Activated CD4-positive, alpha-beta T cell treated with anti-CD3 and anti-CD28 coated beads for 36 hours (primary cell): ENCODE measurements around the gene CLCNKB. TPM values are rescaled to one million over a fixed set of nuclear protein-coding genes. Genes with fewer than 3 reads are reported as not detected.
"Not testable (repeated sequence)": the region's sequence is repeated elsewhere in the genome, so short reads cannot be mapped to it uniquely, and the experiment has no call there.

ENCODE experiments used
- ATAC-seq: fragments of 200-7000 bp; cut with Tn5 transposase; one replicate; pipeline ENCODE4 v1.10.0; 2021; ENCODE audit warnings: mild to moderate bottlenecking, moderate library complexity
- CTCF ChIA-PET: fragments of 350-600 bp; sonication (Branson Sonifier 250); formaldehyde crosslinking; loops from one replicate; lab custom pipeline; 2021; ENCODE audit warnings: antibody characterized with exemption; lab: Charles Lee
- POLR2A ChIA-PET: fragments of 350-600 bp; sonication (Branson Sonifier 250); formaldehyde crosslinking; loops from one replicate; lab custom pipeline; 2021; ENCODE audit warnings: antibody characterized with exemption, inconsistent platforms; lab: Charles Lee
- DNase-seq: peaks from one replicate; pipeline ENCODE4 v3.0.0-alpha.2; 2020
- H3K27ac Mint-ChIP-seq: one replicate; pipeline ENCODE4 v1.8.0; 2021; ENCODE audit warnings: mixed read lengths
- H3K27me3 Mint-ChIP-seq: one replicate; pipeline ENCODE4 v1.8.0; 2021; ENCODE audit warnings: mixed read lengths
- H3K36me3 Mint-ChIP-seq: one replicate; pipeline ENCODE4 v1.8.0; 2021; ENCODE audit warnings: low read depth, mixed read lengths
- H3K4me1 Mint-ChIP-seq: one replicate; pipeline ENCODE4 v1.8.0; 2021; ENCODE audit warnings: mixed read lengths
- H3K4me3 Mint-ChIP-seq: one replicate; pipeline ENCODE4 v1.8.0; 2021; ENCODE audit warnings: mild to moderate bottlenecking, moderate library complexity, mixed read lengths
- H3K9me3 Mint-ChIP-seq: one replicate; pipeline ENCODE4 v1.8.0; 2021; ENCODE audit warnings: low read depth, mixed read lengths
- intact Hi-C, 2 experiments: fragments of 100-400 bp; cut with DNase I in 1 of 2; cut with micrococcal nuclease in 1 of 2; formaldehyde crosslinking; loops; one replicate each; pipeline versions ENCODE4 v1.14.2 to v1.15.1; 2022 to 2024; cut with DNase I, micrococcal nuclease
- total RNA-seq, 2 experiments: library from RNA; stranded (reverse); gene quantifications; one replicate each; pipeline ENCODE4 v1.2.3, GENCODE V29; 2021

CLCNKB gene
- not detected for total RNA-seq

DNA sequence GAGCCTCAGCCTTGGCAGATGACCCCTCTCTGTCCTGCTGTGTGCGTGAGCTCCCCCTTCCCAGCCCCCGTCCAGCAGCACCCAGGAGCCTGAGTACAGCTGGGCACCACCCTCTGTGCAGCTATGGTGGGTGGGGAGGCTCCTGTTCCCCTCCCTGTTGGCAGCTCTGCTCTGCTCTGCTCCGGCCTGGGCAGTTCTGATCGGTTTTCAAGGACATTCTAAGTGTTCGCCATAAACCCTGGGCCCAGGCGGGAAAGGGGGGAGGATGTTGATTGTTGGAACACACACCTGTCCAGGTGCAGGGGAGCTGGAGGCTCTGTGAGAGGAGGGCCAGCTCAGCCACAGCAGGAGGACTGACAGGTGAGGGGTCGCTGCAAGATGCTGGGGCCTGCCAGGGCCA, at the start of gene CLCNKB:
TSS of gene CLCNKB (plus strand) at position 262 of the 400 bp plus-strand sequence. CDS start 711 bp downstream, outside the sequence.
- Mint-ChIP-seq H3K9me3 (no peaks in the 10 kb centered on the region), H3K27ac (no peak within 1 kb of the TSS), H3K4me1 (no peaks in the 10 kb centered on the region), H3K36me3 (no peaks in the 10 kb centered on the region), H3K4me3 (no peak within 1 kb of the TSS), H3K27me3 (peaks cover 5% of the 10 kb centered on the region)
- no peak for DNase-seq
- intact Hi-C loops, result no loop called here
- no peak for ATAC-seq
- POLR2A ChIA-PET, result no interaction called here
- CTCF ChIA-PET, result no interaction called here

DNA sequence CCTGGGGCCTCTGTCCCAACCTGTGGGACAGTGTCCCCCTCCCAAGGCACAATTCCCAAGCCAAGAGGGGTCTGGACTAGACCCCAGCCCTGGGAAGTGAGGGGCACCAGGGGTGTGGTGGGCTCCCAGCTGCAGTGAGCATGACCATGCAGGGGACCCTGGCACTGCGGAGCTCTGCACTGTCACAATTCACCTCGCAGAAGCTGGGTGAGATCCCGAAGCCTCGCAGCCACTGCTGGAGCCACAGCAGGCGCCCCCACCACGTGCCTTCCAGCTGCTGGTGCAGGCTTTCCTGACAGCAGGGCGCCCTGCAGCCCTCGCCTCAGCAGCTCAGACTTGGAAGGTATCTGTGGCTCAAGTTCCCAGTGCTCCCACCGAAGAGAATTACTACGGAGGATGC, 49.5 kb upstream of the CLCNKB start:
- Mint-ChIP-seq H3K27me3 (no peaks in the 10 kb centered on the region), H3K36me3 (no peaks in the 10 kb centered on the region), H3K4me1 (no peaks in the 10 kb centered on the region), H3K9me3 (no peaks in the 10 kb centered on the region), H3K4me3 (no peak overlapping the region), H3K27ac (no peak overlapping the region)
- ATAC-seq (no peak), DNase-seq (no peak)
- ChIA-PET CTCF (interaction anchor here (0.8 to 2.1 kb wide), 7 partner anchors 14 to 202 kb away, joined by 3 to 11 read pairs (median 4); no protein-coding TSS in a partner anchor), POLR2A (no interaction called here)
- intact Hi-C loops, result loop anchor here in 1 of 2 experiments (1.0 kb wide), 2 partner anchors 179 to 202 kb away; no protein-coding TSS in a partner anchor

DNA sequence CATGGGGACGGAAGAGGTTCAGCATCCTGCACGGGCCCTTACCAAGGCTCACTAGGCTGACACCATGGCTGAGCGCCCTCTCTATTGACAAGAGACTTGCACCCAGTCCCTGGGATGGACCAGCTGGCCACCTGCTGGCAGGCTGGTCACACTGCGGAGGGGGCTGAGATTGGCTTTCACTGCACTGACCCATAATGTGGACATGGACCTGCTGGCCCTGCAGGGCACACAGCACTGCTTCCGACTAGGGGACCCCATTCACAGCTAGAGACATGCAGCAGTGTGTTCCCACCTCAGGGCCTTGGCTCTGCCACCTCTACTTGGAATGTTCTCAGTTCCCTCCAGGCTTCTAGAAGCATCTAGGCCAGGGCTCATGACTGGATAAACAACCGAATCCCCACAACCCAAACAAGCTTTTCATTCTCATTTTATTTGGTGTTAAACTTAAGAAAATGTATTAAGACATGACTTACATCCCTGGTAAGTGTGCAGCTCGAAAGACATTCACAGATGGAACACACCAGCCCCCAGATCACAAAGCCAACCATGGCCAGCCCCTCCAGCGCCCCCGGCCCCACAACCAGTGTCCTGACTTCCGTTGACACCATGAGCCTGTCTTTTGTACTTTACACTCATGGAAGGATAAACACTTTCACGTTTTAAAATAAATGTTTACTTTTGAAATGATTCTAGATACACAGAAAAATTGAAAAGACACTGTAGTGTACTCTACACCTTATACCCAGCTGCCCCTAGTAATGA, 48.8 kb upstream of the CLCNKB start:
- H3K36me3 Mint-ChIP-seq, result no peaks in the 10 kb centered on the region
- ATAC-seq (peak; percentile 92), DNase-seq (peak; percentile 77)
- intact Hi-C loops, result loop anchor here in 1 of 2 experiments (1.0 kb wide), 2 partner anchors 179 to 202 kb away; no protein-coding TSS in a partner anchor
- peak overlapping the region; percentile 19 for H3K27ac Mint-ChIP-seq
- no peak overlapping the region for H3K4me3 Mint-ChIP-seq
- H3K27me3 Mint-ChIP-seq, result no peaks in the 10 kb centered on the region
- ChIA-PET CTCF (interaction anchor here (0.6 to 2.1 kb wide), 13 partner anchors 9 to 203 kb away, joined by 3 to 11 read pairs (median 3); partner anchors contain the start of gene CLCNKA), POLR2A (no interaction called here)
- no peaks in the 10 kb centered on the region for H3K4me1 Mint-ChIP-seq
- H3K9me3 Mint-ChIP-seq, result no peaks in the 10 kb centered on the region

DNA sequence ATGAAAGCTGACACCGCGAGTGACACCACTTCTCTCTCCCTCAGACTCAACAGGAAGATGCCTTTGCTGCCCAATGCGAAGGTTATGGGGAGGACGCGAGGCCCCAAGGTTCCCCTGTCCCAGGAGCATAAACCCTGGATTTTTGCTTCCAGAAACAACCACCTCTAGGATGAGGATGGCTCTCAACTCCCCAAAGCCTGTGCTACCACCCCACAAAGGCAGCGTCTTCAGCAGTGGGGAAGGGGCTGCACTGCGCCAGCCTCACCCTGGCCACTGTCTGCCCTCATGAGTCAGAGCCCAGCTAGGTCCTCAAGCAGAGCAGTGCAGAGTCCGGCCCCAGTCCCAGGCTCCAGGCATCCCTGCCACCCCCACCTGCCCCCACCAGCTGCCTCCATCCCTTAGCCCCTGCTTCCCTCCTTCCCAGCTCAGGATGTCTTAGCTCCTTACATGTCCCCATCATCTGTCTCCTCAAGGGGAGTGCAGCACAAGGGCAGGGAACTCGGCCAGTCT, 46.5 kb upstream of the CLCNKB start:
- Mint-ChIP-seq H3K9me3 (no peaks in the 10 kb centered on the region), H3K27ac (no peak overlapping the region), H3K27me3 (no peaks in the 10 kb centered on the region), H3K36me3 (no peaks in the 10 kb centered on the region), H3K4me3 (no peak overlapping the region), H3K4me1 (no peaks in the 10 kb centered on the region)
- CTCF ChIA-PET, result interaction anchor here (1.0 to 1.5 kb wide), 3 partner anchors 10 to 206 kb away, joined by 3 to 14 read pairs (median 3); no protein-coding TSS in a partner anchor
- intact Hi-C loops, result no loop called here
- ATAC-seq (no peak), DNase-seq (no peak)
- POLR2A ChIA-PET, result no interaction called here

DNA sequence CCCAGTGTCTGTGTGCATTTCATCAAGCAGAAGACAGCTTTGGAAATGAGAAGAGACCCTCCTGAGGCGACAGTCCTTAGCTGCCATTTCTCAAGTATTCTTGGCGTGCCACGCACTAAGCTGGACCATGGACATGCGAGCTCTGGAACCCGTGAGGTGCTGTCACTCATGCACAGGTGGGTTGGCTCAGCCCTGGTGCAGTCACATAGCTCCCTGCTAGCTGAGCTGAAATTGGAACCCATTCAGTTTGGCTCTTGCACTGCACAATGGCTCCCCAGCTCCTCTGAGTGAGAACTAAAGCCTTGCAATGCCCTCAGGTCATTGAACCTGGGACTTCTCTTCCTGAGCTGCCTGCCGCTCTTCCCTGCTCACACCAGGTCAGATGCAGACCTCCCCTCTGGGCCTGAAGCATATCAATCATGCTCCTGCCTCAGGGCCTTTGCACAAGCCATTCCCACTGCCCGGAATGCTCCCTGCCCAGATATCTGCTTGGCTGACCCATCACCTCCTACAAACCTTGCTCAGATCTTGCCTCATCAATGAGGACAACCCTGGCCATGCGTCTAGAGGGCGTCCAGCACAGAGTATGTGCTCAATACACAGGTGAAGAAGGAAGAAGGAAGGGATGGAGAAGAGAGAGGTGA, 45.8 kb upstream of the CLCNKB start:
- ChIA-PET POLR2A (no interaction called here), CTCF (interaction anchor here (1.0 to 1.5 kb wide), 3 partner anchors 10 to 206 kb away, joined by 3 to 14 read pairs (median 3); no protein-coding TSS in a partner anchor)
- ATAC-seq (no peak), DNase-seq (no peak)
- intact Hi-C loops, result no loop called here
- Mint-ChIP-seq H3K9me3 (no peaks in the 10 kb centered on the region), H3K27ac (no peak overlapping the region), H3K36me3 (no peaks in the 10 kb centered on the region), H3K27me3 (no peaks in the 10 kb centered on the region), H3K4me3 (no peak overlapping the region), H3K4me1 (no peaks in the 10 kb centered on the region)

DNA sequence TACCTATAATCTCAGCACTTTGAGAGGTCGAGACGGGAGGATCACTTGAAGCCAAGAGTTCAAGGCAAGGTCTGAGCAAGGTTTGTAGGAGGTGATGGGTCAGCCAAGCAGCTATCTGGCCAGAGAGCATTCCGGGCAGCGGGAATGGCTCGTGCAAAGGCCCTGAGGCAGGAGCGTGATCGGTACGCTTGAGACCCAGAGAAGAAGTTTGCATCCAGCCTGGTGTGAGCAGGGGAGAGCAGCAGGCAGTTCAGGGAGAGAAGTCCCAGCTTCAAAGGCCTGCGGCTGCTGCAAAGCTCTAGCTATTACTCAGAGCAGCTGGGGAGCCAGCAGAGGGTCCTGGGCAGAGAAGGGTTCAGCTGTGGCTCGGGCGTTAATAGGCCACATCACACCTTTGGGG, 44.7 kb upstream of the CLCNKB start:
- intact Hi-C loops, result no loop called here
- DNase-seq (no peak), ATAC-seq (no peak)
- no peak overlapping the region for H3K27ac Mint-ChIP-seq
- H3K4me1 Mint-ChIP-seq, result no peaks in the 10 kb centered on the region
- no peak overlapping the region for H3K4me3 Mint-ChIP-seq
- H3K9me3 Mint-ChIP-seq, result no peaks in the 10 kb centered on the region
- POLR2A ChIA-PET, result no interaction called here
- no peaks in the 10 kb centered on the region for H3K27me3 Mint-ChIP-seq
- H3K36me3 Mint-ChIP-seq, result no peaks in the 10 kb centered on the region
- CTCF ChIA-PET, result interaction anchor here (1.0 kb wide), 1 partner anchor 133 kb away, joined by 3 read pairs; no protein-coding TSS in a partner anchor

DNA sequence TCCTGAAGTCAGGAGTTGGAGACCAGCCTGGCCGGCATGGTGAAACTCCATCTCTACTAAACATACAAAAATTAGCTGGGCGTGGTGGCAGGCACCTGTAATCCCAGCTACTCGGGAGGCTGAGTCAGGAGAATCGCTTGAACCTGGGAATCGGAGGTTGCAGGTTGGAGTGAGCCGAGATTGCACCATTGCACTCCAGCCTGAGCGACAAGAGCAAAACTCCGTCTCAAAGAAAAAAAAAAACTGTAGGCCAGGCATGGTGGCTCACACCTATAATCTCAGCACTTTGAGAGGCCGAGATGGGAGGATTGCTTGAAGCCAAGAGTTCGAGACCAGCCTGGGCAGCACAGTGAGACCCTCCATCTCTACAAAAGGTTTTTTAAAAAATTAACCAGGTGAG, 42.3 kb upstream of the CLCNKB start:
- POLR2A ChIA-PET, H3K27me3 Mint-ChIP-seq, H3K36me3 Mint-ChIP-seq, DNase-seq, intact Hi-C loops, H3K4me3 Mint-ChIP-seq, H3K27ac Mint-ChIP-seq, H3K4me1 Mint-ChIP-seq, H3K9me3 Mint-ChIP-seq, ATAC-seq: not testable (repeated sequence)
- CTCF ChIA-PET, result interaction anchor here (0.7 to 1.0 kb wide), 2 partner anchors 15 to 209 kb away, joined by 3 to 4 read pairs; no protein-coding TSS in a partner anchor

DNA sequence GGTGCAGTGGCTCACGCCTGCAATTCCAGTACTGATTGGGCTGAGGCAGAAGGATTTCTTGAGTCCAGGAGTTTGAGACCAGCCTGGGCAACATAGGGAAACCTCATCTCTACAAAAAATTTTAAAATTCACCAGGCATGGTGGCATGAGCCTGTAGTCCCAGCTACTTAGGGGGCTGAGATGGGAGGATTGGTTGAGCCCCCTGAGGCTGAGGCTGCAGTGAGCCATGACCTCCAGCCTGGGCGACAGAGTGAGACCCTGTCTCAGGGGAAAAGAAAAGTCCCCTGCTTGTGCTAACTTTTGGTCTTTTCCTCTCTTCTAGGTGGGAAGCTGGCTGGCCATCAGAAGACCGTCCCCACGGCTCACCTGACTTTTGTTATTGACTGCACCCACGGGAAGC, 38.0 kb upstream of the CLCNKB start:
- CTCF ChIA-PET, result interaction anchor here (0.6 to 3.6 kb wide), 6 partner anchors 8 to 359 kb away, joined by 3 to 17 read pairs (median 4); no protein-coding TSS in a partner anchor

DNA sequence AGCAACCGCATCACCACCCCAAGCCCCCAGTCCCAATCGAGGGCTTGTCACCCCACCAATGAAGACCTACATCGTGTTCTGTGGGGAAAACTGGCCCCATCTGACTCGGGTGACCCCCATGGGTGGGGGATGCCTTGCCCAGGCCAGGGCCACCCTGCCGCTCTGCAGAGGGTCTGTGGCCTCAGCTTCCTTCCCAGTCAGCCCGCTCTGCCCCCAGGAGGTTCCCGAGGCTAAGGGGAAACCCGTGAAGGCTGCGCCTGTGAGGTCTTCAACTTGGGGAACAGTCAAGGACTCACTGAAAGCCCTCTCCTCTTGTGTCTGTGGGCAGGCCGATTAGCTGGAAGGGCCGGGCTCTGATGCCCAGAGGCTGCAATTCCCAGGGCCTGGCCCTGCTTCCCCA, 37.6 kb upstream of the CLCNKB start:
- Mint-ChIP-seq H3K4me3 (no peak overlapping the region), H3K36me3 (no peaks in the 10 kb centered on the region), H3K4me1 (peaks cover 8% of the 10 kb centered on the region), H3K27me3 (no peaks in the 10 kb centered on the region), H3K27ac (no peak overlapping the region), H3K9me3 (no peaks in the 10 kb centered on the region)
- ATAC-seq (no peak), DNase-seq (no peak)
- CTCF ChIA-PET, result interaction anchor here (0.6 to 3.6 kb wide), 4 partner anchors 8 to 359 kb away, joined by 3 to 17 read pairs (median 10); no protein-coding TSS in a partner anchor
- intact Hi-C loops, result loop anchor here (2.0 to 5.0 kb wide), 3 partner anchors 189 to 203 kb away; no protein-coding TSS in a partner anchor
- POLR2A ChIA-PET, result no interaction called here

More for the DNA sequence above, 38.0 kb upstream of the CLCNKB start:
- DNase-seq (no peak), ATAC-seq (no peak)
- Mint-ChIP-seq H3K4me1 (peaks cover 8% of the 10 kb centered on the region), H3K27me3 (no peaks in the 10 kb centered on the region), H3K4me3 (no peak overlapping the region), H3K36me3 (no peaks in the 10 kb centered on the region), H3K27ac (no peak overlapping the region), H3K9me3 (no peaks in the 10 kb centered on the region)
- POLR2A ChIA-PET, result no interaction called here
- intact Hi-C loops, result loop anchor here in 1 of 2 experiments (5.0 kb wide), 1 partner anchor 188 kb away; no protein-coding TSS in a partner anchor

DNA sequence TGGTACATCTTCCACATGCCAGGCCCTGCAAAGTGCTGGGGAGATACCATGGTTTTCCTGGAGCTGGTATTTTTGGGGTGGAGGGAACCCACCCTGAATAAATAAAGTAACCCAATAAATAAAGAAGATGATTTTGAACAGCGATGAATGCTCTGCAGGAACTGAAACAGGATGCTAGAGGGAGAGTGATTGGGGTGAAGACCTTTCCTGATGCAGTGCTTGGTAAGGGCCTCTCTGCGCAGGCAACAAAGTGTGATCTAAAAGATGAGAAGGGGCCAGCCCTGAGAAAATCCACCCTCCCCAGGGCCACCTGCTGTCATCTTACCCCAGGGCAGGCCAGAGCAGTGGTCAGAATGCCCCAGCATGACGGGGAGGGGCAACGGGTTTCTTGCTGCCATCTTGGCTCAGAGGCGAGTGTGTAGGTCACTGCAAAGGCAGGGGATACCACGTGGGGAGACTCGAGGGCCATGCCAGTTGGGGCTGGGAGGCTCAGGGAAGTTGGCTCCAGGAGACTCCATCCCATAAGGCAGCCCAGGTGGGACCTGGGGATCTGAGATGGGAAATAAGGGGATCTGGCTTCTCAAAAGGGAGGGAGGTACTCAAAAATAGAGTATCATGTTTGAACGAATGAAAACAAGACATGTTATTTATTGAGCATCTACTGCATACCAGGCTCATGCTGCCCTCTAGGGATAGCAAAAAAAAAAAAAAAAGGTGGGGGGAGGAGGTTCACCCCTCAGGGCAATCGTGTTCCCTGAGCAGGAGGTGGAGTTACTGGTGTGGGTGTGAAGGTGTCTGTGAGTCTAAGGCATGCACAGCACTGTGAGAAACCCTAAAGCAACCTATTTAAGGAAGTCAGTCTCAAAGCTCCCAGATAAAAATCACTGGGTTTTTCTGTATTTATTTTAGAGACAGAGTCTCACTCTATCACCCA, 36.8 kb upstream of the CLCNKB start:
- Mint-ChIP-seq H3K4me1 (peaks cover 8% of the 10 kb centered on the region), H3K27ac (peak overlapping the region; percentile 41), H3K36me3 (no peaks in the 10 kb centered on the region), H3K4me3 (no peak overlapping the region), H3K27me3 (no peaks in the 10 kb centered on the region), H3K9me3 (no peaks in the 10 kb centered on the region)
- ChIA-PET POLR2A (no interaction called here), CTCF (interaction anchor here (0.6 to 3.6 kb wide), 14 partner anchors 9 to 369 kb away, joined by 3 to 17 read pairs (median 3); partner anchors contain the start of gene SPEN)
- DNase-seq (peak; percentile 46), ATAC-seq (peak; percentile 94)
- intact Hi-C loops, result loop anchor here (1.0 to 5.0 kb wide), 4 partner anchors 190 to 215 kb away; no protein-coding TSS in a partner anchor
